SK-N-DZ (cell line): ENCODE results near the gene MRPL42. TPM values are rescaled to one million over a fixed set of nuclear protein-coding genes. Genes with fewer than 3 reads are reported as not detected.
A peak's percentile ranks its signal among the peaks of the same experiment; 100 is the strongest.
"Not testable (repeated sequence)": the region's sequence is repeated elsewhere in the genome, so short reads cannot be mapped to it uniquely, and the experiment has no call there.

Experiments
- DNase-seq: peaks from one replicate; pipeline ENCODE4 v3.0.0-alpha.2; 2015; ENCODE audit warnings: low spot score
- polyA plus RNA-seq, 2 experiments: library from polyadenylated mRNA; depleted of rRNA; stranded (reverse); fragments of >200 nt; gene quantifications; 2 replicates each; pipeline ENCODE4 v1.2.3, GENCODE V29; 2014

The MRPL42 gene
- 162 and 170 TPM in 2 replicates for polyA plus RNA-seq (2014; cell fraction: cytosol; rRNA removed)
- 87.2 and 107 TPM in 2 replicates for polyA plus RNA-seq (2014; cell fraction: nucleus; rRNA removed)

GRCh38 chr12:93467351-93468007 lies at the start of gene MRPL42:
MRPL42 (plus strand) TSS chr12:93467514; CDS start chr12:93469286, 1,772 bp downstream.
- peak; percentile 91 for DNase-seq

- DNase-seq = no peak
Measured at GRCh38 chr12:93417967-93418480, 49.3 kb upstream of the MRPL42 start.

DNA sequence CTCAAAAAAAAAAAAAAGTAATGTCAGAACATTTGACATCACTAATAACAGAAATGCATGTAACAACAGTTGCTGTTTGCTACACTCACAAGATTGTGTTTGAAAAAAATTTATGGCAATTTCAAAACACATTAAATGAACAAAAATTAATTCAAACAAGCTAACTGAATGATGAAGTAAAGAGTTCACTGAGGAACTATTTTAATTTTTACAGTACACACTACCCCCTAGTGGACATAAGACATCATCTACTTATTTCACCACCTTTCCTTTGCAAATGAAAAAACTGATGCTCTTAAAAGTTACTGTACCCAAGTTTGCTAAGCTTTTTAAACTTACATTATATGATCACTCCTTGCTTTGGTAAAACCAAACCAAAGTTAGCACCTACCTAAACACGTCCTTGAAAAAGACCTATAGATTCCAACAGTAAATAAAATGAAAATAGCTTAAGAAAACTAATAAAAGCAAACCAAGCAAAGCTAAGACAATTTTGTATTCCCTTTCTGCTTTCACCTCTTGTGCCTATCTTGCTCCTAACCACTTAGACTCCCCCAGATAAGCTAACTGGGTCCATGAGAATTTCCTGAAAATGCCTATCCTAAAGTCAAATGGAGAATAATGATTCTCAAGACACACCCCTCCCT lies 47.8 kb upstream of the MRPL42 start:
- DNase-seq = peak; percentile 35

- DNase-seq = no peak
Measured at GRCh38 chr12:93422050-93422449, 45.3 kb upstream of the MRPL42 start.

GRCh38 chr12:93425736-93426411 lies 41.4 kb upstream of the MRPL42 start:
- DNase-seq = no peak

- no peak for DNase-seq
Measured at GRCh38 chr12:93426412-93426805, 40.9 kb upstream of the MRPL42 start.

DNA sequence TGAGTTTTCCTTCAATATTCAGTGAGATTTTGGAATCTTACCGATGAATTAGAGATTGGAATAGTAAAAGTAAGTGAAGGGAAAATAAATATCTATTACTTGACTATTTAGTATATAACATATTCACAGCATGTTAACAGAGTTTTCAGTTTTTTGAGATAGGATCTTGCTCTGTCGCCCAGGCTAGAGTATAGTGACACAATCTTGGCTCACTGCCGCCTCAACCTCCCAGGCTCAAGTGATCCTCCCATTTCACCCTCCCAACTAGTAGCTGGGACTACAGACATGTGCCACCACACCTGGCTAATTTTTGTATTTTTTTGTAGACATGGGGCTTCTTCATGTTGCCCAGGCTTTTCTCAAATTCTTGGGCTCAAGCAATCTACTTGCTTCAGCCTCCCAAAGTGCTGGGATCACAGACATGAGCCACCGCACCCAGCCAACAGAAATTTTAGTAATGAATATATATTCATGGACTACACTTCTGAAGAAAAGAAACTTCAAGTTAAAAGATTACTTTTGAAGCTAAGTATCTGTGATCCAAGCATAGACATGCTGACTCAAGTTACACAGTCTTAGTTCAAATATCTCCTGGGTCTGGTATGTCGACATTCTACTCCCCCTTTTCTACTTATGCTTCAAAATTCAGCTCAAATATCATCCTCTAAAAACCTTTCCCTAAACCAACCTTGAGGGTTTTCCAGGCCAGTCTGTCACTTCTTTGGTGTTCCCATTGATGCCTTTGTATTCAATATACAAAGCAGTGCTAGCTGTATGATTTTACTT lies 39.3 kb upstream of the MRPL42 start:
- DNase-seq = no peak

GRCh38 chr12:93429448-93429847 lies 37.9 kb upstream of the MRPL42 start:
- no peak for DNase-seq

- no peak for DNase-seq
Measured at GRCh38 chr12:93429852-93430251, 37.5 kb upstream of the MRPL42 start.

DNA sequence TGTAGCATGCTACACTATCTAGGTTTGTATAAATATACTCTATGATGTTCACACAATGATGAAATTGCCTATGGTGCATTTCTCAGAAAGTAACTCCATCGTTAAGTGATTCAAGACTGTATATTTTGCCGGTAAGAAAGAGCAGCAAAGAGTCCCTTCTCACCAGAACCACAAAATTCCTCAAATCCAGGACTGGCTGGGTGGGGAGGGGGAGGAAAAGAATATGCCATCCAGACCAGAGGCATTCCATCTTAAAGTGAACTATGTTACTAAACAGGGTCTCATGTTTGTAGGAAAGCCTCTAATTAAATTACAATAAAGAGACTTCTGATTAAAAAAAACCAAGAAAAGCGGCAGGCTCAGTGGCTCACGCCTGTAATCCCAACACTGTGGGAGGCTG lies 37.0 kb upstream of the MRPL42 start:
- no peak for DNase-seq

- not testable (repeated sequence) for DNase-seq
Measured at GRCh38 chr12:93432031-93432430, 35.3 kb upstream of the MRPL42 start.

- no peak for DNase-seq
Measured at GRCh38 chr12:93434256-93434865, 33.0 kb upstream of the MRPL42 start.

GRCh38 chr12:93438266-93439050 lies 28.9 kb upstream of the MRPL42 start:
- no peak for DNase-seq

DNA sequence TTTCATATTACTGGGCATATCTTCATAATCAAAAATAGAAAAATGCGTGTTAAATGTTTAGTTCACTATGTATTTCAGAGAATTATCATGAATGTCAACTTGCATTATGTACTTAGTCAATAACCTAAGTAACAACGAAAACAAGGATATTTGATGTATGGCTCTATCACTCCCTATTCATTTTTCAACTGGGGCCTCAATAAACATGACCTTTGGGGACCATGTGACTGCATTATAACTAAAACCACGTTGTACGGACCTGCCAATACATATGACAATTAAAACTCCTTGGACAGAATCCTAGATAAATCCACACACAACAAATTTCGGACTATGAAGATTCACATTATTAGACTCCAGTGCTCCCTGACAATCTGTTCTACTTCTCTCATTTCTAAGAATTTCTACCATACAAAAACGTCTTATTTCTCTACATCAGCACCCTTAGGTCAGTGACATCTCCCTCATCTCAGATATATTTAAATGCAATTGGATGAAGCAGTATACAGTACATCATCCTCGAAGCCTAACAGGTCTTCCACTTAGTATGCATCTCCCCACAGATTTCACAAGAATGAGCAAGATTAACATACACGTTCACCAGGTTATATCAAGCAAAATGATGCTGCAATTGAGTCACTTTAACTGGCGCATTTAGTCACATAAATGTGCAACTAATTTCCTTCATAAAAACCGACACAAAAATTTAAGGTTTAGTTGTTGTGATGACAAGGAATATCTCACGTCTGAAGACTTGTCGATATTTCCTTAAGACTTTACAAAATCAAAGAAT lies 27.1 kb upstream of the MRPL42 start:
- no peak for DNase-seq

DNA sequence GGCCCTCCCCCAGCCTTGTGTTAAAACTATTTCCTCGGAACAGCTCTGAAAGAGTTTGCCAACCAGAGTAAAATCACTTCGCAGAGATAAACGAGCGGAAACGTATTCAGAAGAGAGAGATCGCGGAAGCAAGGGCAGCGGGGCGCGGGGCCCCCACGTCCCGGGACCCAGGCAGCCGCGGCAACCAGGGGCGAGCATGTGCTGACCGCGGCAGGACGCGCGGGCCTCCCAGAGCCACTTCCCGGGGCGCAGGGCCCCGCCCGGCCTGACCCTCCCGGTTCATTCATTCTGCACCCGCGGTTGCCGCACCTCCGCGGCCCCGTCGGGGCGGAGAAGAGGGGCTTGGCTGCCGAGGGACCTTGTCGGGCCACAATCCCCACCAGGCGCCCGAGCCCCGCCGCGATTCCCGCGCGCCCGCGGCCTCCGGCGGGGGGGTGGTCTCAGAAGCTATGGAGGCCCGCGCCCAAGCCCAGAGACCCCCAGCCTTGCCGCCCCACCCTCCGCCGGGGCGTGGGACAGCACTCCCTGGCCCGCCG lies 26.2 kb upstream of the MRPL42 start:
- no peak for DNase-seq

GRCh38 chr12:93441617-93442410 lies 25.5 kb upstream of the MRPL42 start, which contains the start of gene UBE2N:
UBE2N (minus strand) TSS chr12:93441947; CDS start chr12:93441884, 63 bp downstream.
- DNase-seq = peak; percentile 97

- DNase-seq = no peak
Measured at GRCh38 chr12:93442411-93443340, 24.6 kb upstream of the MRPL42 start.
